Activated CD4-positive, alpha-beta T cell treated with anti-CD3 and anti-CD28 coated beads, Interleukin-2, amount 50 U/mL, for 16 hours (primary cell): ENCODE data around the gene RANBP10.
A peak's percentile ranks its signal among the peaks of the same experiment; 100 is the strongest.
"Not testable (repeated sequence)": the region's sequence is repeated elsewhere in the genome, so short reads cannot be mapped to it uniquely, and the experiment has no call there.

Source experiments
- DNase-seq: peaks from one replicate; pipeline ENCODE4 v3.0.0-alpha.2; 2020

The RANBP10 gene

DNA sequence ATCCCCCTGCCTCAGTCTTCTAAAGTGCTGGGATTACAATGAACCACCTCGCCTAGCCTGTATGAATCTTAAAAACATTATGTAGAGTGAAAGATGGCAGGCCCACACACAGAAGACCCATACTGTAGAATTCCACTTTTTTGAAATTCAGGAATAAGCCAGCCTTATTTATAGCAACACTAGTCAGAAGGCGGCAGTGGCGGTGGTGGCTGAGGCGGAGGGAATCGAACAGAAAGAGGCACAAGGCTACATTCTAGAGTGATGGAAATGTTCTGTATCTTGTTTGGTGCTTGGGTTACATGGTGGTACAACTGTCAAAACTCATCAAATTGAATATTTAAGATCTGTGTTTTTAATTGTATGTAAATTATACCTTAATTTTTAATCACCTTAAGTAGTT is 98.6 kb downstream of the RANBP10 start:
- DNase-seq, result no peak

DNA sequence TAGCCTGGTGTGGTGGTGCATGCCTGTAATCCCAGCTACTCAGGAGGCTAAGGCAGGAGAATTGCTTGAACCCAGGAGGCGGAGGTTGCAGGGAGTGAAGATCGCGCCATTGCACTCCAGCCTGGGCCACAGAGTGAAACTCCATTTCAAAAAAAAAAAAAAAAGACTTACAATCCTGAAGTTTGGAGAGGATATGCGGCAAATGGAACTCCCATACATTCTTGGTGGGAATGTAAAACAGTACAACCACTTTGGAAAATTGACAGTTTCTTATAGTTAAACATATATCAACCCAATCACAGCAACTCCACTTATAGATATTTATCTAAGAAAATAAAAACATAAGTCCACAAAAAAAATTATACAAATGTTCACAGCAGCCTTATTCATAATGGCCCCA is 99.2 kb downstream of the RANBP10 start:
- no peak for DNase-seq

DNA sequence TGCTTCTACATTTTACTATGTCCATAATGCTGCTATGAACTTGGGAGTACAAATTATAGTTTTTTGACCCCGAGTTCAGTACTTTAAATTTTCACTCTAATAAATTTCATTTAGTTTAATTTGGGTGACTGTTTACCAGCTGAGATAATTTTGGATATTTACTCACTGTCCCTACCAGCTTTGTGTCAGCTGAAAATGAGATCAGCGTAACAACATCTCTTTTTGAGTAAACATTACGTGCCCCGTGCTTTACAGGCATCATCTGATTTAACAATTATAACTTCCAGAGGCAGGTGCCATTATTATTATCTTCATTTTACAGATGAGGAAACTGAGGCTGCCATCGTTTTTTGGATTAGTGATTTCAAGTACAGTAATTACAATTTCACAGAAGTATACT is 102.2 kb downstream of the RANBP10 start:
- DNase-seq, result no peak

DNA sequence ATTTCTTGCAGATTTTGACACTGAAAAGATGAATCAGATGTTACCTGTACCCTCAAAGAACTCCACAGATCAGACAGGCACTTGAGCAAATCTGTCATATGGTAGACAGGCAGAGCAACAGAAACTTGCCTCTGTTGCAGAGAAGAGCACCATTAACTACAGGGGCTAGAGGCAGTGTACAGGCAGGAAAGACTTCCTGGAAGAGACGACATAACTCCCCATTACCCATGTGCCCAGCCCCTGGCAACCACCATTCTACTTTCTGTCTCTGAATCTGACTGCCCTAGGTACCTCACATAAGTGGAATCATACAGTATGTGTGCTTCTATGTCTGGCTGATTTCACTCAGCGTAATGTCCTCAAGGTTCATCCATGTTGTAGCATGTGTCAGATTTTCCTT is 102.7 kb downstream of the RANBP10 start:
- peak; percentile 35 for DNase-seq

DNA sequence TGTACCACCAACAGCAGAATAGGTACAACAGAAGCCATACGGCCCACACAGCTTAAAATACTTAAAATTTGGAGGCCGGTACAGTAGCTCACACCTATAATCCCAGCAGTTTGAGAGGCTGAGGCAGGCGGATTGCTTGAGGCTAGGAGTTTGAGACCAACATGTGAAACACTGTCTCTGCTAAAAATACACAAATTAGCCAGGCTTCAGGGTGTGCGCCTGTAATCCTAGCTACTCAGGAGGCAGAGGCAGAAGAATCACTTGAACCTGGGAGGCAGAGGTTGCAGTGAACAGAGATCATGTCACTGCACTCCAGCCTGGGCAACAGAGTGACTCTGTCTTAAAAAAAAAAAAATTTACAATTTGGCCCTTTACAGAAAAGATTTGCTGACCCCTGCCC is 104.2 kb downstream of the RANBP10 start:
- DNase-seq, result no peak

DNA sequence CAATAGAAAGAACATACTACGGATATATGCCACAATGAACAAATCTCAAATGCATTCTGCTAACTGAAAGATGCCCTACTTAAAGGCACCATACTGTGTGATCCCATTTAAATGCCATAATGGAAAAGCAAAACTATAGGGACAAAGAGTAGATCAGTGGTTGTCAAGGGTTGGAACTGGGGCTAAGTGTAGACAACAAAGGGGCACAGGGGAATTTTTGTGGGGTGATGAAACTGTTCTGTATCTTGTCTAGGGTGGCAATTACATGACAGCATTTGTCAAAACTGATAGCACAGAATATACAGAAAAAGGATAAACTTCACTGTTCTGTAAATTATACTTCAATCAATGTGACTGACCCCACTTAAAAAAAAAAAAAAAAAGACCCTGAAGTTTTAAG is 104.9 kb downstream of the RANBP10 start:
- DNase-seq, result no peak

DNA sequence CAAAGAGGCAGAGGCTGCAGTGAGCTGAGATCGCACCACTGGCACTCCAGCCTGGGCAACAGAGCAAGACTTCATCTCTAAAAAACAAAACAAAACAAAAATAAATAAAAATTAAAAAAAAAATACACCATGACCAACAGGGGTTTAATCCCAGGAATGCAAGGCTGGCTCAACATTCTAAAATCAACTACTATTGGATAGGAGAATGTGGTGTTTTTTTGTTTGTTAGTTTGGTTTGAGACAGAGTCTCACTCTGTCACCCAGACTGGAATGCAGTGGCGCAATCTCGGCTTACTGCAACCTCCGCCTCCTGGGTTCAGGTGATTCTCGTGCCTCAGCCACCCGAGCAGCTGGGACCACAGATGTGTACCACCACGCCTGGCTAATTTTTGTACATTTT is 107.1 kb downstream of the RANBP10 start:
- no peak for DNase-seq

DNA sequence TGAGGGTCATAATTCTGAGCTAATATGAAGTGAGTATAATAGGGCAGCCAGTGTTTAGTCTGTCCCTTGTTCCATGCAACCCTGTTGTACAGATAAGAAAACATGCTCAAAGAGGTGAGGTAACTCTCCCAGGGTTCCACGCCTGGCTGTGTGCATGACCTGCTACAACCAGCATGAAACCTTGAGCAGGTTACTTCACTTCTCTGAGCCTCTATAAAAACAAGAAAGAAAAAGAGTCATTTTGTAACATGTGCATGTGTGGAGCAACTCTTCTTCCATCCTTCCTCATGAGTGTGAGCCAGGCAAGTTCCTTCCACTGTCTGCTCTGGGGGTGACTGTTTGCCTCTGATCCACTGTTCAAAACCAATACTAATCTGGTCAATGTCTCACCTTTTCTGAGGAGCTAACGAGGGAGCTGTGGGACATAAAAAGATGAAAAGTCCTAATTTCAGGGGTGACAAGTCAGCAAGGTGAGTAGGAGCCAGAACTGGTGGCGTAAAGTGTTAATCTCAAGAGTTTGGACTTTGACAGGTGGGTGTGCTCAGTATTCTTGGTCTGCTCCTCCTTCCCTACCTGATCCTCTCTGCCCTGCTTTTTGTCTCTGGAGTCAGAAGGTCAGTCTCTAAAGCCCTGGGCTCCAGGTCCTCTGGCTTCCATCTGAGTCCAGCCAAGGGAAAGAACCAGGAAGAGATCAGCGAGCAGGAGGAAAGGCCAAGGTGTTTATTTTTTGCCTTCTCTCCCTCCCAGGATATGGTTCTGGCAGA is 108.8 kb downstream of the RANBP10 start:
- no peak for DNase-seq

DNA sequence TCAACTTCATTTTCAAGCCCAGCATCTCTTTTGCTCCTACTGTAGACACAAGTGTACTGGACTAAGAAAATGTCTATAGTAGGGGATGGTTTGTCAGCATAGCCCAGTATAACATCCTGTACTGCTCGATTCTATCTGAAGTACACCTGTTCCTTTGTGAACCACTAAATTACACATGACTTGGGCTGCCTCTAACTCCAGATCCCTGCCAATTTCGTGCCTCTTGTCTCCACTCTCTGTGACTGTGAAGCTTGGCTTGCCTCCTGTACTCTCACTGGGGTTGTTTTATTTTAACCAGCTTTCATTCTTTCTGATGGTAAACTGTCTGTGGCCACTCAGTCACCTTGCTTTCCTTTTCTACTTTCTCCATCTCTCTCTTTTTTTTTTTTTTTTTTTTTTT is 111.7 kb downstream of the RANBP10 start:
- DNase-seq, result no peak

DNA sequence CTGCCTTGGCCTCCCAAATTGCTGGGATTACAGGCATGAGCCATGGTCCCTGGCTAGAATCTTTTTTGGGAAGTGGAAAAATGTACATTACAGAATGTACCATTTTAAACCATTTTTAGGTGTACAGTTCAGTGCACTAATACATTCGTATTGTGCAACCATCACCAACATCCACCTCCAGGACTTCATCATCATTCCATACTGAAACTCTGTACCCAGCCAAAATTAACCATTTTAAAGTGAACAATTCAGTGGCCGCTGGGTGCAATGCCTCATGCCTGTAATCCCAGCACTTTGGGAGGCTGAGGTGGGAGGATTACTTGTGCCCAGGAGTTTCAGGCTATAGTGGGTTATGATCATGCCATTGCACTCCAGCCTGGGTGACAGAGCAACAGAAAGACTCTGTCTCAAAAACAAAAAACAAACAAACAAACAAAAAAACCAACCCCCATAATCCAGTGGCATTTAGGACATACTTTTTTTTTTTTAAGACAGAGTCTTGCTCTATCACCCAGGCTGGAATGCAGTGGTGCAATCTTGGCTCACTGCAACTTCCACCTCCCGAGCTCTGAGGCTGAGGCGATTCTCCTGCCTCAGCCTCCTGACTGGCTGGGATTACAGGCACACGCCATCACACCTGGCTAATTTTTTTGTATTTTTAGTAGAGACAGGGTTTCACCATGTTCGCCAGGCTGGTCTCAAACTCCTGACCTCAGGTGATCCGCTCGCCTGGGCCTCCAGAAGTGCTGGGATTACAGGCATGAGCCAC is 112.7 kb downstream of the RANBP10 start:
- not testable (repeated sequence) for DNase-seq

DNA sequence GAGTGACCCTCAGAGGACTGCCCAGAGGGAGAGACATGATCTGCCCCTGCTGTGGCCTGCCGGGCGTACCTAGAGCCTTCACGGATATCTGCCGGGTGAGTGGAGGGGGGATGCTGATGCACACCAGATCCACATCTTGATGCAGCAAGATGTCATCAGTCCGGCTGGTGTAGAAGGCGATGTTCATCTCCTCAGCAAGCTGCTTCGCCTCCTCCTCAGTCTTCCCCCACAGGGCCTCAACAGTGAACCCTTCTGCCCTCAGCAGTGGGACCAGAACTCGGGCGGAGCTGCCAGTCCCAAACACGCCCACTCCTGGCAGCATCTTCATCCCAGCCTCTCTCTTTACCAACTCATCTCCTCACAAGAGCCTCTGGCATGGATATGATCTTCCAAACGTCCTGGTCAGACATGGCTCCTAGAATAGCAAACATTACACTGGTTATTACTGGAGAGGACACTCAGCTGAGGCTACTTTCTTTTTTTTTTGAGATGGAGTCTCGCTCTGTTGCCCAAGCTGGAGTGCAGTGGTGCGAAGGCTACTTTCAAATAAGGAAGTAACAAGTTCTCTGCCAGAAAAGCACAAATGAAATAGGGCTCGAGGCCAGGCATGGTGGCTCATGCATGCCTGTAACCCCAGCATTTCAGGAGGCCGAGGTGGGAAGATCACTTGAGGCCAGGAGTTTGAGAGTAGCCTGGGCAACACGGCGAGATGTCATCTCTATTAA is 120.8 kb downstream of the RANBP10 start:
- no peak for DNase-seq

DNA sequence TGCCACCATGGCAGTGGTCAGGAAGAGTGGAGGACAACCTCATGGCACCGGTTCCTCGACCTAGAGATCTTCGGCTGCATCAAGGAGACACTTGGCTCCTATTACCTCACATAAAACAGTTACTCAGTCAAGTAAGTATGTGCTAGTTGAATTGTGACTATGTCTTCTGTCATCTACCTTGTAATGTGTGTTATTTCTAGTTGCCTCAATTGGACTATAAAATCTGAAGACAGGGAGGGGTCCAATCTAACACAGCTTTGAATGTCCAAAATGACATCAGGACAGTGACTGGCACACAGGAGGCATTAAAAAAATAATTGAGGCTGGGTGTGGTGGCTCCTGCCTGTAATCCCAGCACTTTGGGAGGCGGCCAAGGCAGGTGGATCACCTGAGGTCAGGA is 122.6 kb downstream of the RANBP10 start:
- no peak for DNase-seq

DNA sequence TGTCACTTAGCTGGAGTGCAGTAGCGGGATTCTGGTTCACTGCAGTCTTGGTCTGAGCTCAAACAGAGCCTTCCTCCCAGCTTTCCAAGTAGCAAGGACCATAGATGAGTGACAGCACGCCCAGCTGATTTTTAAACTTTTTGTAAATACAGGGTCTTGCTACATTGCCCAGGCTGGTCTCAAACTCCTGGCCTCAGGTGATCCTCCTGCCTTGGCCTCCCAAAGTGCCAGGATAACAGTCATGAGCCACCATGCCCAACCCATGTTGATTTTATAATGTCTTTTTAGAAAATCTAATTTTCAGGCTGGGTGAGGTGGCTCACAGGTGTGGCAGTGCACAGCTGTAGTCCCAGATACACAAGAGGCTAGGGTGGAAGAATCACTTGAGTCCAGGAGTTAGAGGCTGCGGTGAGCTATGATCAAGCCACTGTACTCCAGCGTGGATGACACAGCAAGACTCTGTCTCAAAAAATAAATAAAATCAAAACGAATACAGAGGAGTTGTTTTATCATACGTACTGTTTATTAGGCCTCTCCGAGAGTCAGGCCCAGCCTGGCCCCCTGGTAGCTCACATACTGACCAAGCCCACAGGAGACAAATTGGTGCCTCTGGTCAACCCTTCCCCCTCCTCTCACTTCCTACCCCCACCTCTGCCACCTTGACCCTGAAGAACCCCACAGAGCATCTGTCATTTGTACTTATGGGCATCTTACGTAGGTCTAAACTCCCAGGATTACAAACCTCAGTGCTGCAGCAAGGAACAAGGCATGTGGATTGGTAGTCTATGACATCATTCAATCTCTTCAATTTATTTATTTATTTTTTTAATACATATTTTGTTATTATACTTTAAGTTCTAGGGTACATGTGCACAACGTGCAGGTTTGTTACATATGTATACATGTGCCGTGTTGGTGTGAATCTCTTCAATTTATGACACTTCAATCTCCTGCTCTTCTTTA is 126.1 kb downstream of the RANBP10 start:
- no peak for DNase-seq

DNA sequence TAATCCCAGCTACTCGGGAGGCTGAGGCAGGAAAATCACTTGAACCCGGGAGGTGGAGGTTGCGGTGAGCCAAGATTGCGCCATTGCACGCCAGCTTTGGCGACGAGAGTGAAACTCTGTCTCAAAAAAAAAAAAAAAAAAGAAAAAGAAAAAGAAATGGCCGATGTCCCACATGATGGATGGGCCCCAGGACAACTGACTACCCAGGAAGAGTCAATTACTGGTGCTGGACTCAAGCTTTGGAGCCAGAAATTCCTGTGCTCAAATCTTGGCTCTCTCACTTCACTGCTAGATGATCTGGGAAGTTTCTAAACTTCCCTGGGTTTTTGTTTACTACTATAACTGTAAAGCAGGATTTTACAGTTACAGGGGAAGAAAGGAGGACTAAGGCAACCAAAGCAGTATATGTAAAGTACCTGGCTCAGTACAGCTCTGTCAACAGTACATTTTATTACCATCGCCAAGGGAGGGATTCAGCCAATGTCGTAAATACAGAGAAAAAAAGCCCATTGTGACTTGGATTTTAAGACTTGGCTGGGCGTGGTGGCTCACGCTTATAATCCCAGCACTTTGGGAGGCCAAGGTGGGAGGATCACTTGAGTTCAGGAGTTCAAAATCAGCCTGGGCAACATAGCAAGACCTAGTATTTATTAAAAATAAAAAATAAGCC is 127.9 kb downstream of the RANBP10 start:
- DNase-seq, result no peak

DNA sequence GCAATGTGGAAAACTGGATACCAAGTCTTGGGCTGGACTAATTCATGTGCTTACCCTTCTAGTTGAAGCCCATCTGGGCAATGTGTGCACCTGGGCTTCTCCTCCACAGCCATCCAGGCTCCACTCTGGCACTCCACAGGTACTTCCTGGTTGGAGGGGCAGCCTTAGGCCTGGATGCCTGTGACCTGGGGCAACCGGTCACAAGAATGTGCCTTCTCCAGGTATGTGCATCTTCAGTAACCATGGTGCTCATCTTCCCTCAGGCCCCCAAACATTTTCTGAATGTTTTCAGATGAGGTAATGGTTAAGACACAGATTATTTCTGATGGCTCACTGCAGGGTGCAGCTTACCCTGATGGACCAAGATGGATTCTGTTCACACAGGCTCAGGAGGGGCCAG is 128.6 kb downstream of the RANBP10 start:
- DNase-seq, result no peak

DNA sequence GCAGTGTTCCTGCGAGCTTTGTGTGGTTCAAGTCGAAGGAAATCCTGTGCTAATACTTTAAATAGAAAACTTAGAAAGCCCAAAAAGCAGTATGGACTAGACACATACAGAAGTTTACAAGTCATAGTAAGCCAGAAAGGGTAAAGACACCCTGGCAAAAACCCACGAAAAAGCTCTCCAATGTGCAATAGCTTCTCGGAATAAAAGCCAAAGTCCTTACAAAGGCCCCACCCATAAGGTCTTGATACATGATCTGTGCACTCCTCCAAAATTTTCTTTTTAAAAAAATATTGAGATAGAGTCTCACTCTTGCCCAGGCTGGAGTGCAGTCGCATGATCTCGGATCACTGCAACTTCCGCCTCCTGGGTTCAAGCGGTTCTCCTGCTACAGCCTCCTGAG is 129.4 kb downstream of the RANBP10 start:
- no peak for DNase-seq

DNA sequence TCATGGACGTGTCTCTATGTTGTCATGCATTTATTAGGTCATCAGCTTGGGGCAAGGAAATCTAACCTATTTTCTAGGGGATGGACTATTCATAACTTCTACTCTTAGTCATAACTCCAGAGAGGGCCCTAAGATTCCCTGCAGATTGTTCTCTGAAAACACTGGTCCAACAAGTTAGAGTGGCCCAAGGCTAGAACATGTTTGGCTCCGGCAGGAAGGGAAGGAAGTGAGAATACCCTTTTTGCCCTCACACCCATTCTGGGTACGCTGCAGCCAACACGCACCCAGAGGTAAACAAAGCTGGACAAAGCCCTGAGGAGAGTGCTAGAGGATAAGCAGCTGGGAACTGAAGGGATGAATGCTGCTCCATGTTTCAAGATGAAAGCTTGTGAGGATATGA is 129.8 kb downstream of the RANBP10 start:
- DNase-seq, result no peak

DNA sequence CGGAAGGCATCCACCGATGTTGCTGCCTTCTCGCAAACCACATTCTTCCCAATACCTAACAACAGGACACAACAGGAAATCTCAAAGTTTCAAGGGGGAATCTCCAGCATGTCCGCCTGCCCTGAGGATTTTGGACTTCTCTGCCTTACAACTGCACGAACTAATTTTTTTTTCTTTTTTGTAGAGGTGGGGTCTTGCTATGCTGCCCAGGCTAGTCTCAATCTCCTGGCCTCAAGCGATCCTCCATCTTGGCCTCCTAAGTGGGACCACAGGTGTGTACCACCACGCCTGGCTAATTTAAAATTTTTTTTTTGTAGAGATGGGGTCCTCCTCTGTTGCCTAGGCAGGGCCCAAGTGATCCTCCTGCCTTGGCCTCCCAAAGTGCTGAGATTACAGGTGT is 130.4 kb downstream of the RANBP10 start:
- no peak for DNase-seq

DNA sequence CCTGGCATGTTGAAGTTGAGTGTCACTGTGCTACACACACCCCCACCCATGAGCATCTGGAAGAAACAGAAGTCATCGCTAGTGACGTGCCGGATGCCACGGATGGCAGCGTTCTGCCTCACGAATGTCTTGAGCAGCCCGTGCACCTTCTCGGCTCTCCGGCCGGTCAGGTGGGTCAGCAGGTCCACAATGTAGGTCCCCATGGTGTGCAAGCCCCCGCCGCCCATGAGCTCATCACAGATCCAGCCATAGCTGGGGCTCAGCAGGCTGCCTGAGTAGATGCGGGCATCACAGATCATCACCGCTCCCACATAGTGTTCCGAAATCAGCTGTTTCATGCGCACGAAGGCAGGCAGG is 130.8 kb downstream of the RANBP10 start:
- DNase-seq, result no peak

DNA sequence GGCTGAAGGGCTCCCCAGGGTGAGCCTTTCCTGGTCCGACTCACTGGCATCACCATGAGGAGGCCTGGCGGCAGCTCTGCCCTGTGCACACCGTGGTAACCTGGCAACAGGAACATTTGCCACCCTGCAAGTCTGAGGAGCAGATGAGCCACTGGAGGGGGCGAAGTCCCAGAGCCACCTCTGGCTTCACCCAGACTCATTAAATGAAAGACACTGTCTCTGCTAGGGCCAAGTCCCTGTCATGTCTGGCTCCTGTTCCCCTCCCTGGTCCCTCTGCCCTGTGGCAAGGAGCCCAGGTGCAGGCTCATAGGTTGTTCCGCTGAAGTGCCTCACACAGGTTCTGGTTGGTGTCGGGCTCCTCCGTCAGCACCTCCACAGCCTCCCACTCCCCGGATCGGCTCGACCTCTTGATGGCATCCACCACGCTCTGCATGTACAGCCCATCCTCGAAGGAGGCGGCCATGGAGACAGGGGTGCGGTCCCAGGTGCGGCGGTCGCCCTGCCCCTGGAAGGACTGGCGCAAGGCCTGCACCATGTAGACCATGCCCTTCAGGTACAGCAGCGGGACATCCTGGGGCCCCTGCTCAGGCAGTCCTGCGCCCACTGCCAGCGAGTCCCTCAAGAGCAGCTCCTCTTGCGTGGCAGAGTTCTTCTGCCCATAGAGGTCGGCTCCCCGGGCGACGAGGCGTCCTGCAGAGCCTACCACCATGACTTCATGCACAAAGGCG is 131.3 kb downstream of the RANBP10 start:
- no peak for DNase-seq
